OCI-LY7 (cell line): ENCODE results near the gene ZNF177. TPM values are rescaled to one million over a fixed set of nuclear protein-coding genes. Genes with fewer than 3 reads are reported as not detected.

ENCODE experiments used
- BruUV-seq: library from RNA; stranded (reverse); fragments of 400-500 nt; replicated peaks from 2 replicates; lab custom pipeline; 2021; lab: Mats Ljungman, UMichigan
- CTCF ChIA-PET: fragments of 300-600 bp; sonication (Branson Sonifier 250); formaldehyde crosslinking; loops from one replicate; lab custom pipeline; 2022; ENCODE audit warnings: antibody characterized with exemption; ENCODE audit not compliant: unreplicated experiment; lab: Charles Lee
- POLR2A ChIA-PET: fragments of 300-600 bp; sonication (Branson Sonifier 250); formaldehyde crosslinking; loops from one replicate; lab custom pipeline; 2022; ENCODE audit warnings: antibody characterized with exemption; lab: Charles Lee
- DNase-seq: peaks from one replicate; pipeline ENCODE4 v3.0.0-alpha.2; 2015; ENCODE audit warnings: low spot score
- H2AFZ ChIP-seq: fragments of 200-600 bp; sonication (generic), shearing (Covaris generic); 2 replicates; pipeline ENCODE4 v1.6.1; 2014; ENCODE audit warnings: mild to moderate bottlenecking, antibody characterized with exemption, low read length, moderate library complexity
- H3K27ac ChIP-seq: fragments of 200-600 bp; sonication (generic); 2 replicates; pipeline ENCODE4 v1.5.1; 2014; ENCODE audit warnings: mixed run types, low read depth, mild to moderate bottlenecking, moderate library complexity, low read length, inconsistent platforms; ENCODE audit not compliant: poor library complexity, severe bottlenecking
- H3K36me3 ChIP-seq: fragments of 200-600 bp; sonication (generic); 2 replicates; pipeline ENCODE4 v1.6.1; 2014; ENCODE audit warnings: mild to moderate bottlenecking, antibody characterized with exemption, low read length, moderate library complexity, mixed read lengths; ENCODE audit not compliant: insufficient read depth
- H3K4me1 ChIP-seq: fragments of 200-600 bp; sonication (generic); 2 replicates; pipeline ENCODE4 v1.5.1; 2014; ENCODE audit warnings: mild to moderate bottlenecking, low read length; ENCODE audit not compliant: insufficient read depth, poor library complexity, severe bottlenecking
- H3K4me2 ChIP-seq: fragments of 200-600 bp; sonication (generic); 2 replicates; pipeline ENCODE4 v1.6.1; 2014; ENCODE audit warnings: mild to moderate bottlenecking, low read length
- H3K4me3 ChIP-seq: fragments of 200-600 bp; sonication (generic); 2 replicates; pipeline ENCODE4 v1.5.1; 2014; ENCODE audit warnings: mild to moderate bottlenecking, low read depth, low read length; ENCODE audit not compliant: poor library complexity, severe bottlenecking
- H3K79me2 ChIP-seq: fragments of 200-600 bp; sonication (generic); 2 replicates; pipeline ENCODE4 v1.6.1; 2016; ENCODE audit warnings: low read depth, mild to moderate bottlenecking, low read length, moderate library complexity, mixed read lengths; ENCODE audit not compliant: insufficient read depth
- H3K9me2 ChIP-seq: fragments of 200-600 bp; sonication (generic); 2 replicates; pipeline ENCODE4 v1.6.1; 2016; ENCODE audit warnings: mild to moderate bottlenecking, low read length, mixed read lengths; ENCODE audit not compliant: insufficient read depth
- H3K9me3 ChIP-seq: fragments of 200-600 bp; sonication (generic); 2 replicates; pipeline ENCODE4 v1.6.1; 2014; ENCODE audit warnings: mild to moderate bottlenecking, mixed run types, low read length, mixed read lengths
- H4K20me1 ChIP-seq: fragments of 200-600 bp; sonication (generic); 2 replicates; pipeline ENCODE4 v1.6.1; 2014; ENCODE audit warnings: mild to moderate bottlenecking, antibody characterized with exemption, low read length, moderate library complexity, mixed read lengths; ENCODE audit not compliant: insufficient read depth
- EZH2phosphoT487 ChIP-seq: fragments of 200-600 bp; sonication (generic); IDR thresholded peaks from 2 replicates; pipeline ENCODE4 v1.6.1; 2018; ENCODE audit warnings: low read depth, borderline replicate concordance, mild to moderate bottlenecking, mixed run types, antibody characterized with exemption, low read length, moderate library complexity, mixed read lengths
- intact Hi-C: fragments of 100-400 bp; cut with micrococcal nuclease; formaldehyde crosslinking; loops from one replicate; pipeline ENCODE4 v1.10.0; 2022; ENCODE audit not compliant: unreplicated experiment
- total RNA-seq, 2 experiments: library from RNA; depleted of rRNA in 1 of 2; stranded (reverse); fragments of >200 nt in 1 of 2; shearing (Covaris generic) in 1 of 2; gene quantifications; 2 replicates each; pipeline ENCODE4 v1.2.3, GENCODE V29; 2014 to 2022
- TF ChIP-seq, protein P1 (sequence below): fragments of 200-600 bp; sonication (generic); conservative IDR thresholded peaks from 2 replicates; pipeline ENCODE4 v1.5.1; 2014; ENCODE audit warnings: mild to moderate bottlenecking, antibody characterized with exemption, low read length, moderate library complexity, mixed read lengths

The ZNF177 gene
- total RNA-seq, 2 experiments from 2014 or later = 2.4 to 2.8 TPM

DNA sequence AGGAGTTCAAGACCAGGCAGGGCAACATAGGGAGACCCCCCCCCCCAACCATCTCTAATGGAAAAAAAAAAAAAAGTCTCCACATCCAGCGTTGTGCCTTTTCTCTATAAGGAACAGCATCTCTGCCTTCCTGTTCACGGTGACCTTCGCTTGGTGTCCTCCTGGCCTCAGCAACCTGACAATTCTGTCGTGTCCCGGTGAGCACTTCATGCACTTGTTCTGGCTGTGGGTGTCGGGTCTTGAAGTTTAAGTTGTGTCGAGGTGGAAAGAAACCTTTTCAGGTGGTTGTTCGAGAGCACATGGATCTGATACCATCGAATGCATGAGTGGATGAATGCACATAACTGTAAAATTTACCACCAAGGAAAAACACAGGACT lies 38.2 kb upstream of the ZNF177 start:
- intact Hi-C loops = loop anchor here (5.0 kb wide), 1 partner anchor 108 kb away; no protein-coding TSS in a partner anchor
- peaks cover 18% of the 10 kb centered on the region for H3K4me1 ChIP-seq
- peaks cover 23% of the 10 kb centered on the region for H3K36me3 ChIP-seq
- no TSS peak for BruUV-seq
- CTCF ChIA-PET = no interaction called here
- H3K79me2 ChIP-seq = peaks cover 13% of the 10 kb centered on the region; the same call in 1 of the 2 replicates
- peak overlapping the region; percentile 89 for H3K4me2 ChIP-seq
- H3K27ac ChIP-seq = peak overlapping the region; percentile 95
- POLR2A ChIA-PET = interaction anchor here (1.2 kb wide), 1 partner anchor 14 kb away, joined by 4 read pairs; no protein-coding TSS in a partner anchor
- H2AFZ ChIP-seq = peak overlapping the region; percentile 98
- peak; percentile 11 for DNase-seq
- no peaks in the 10 kb centered on the region for H4K20me1 ChIP-seq
- peaks cover 42% of the 10 kb centered on the region for H3K9me3 ChIP-seq
- no peaks in the 10 kb centered on the region for H3K9me2 ChIP-seq
- TF ChIP-seq, protein P1, sequence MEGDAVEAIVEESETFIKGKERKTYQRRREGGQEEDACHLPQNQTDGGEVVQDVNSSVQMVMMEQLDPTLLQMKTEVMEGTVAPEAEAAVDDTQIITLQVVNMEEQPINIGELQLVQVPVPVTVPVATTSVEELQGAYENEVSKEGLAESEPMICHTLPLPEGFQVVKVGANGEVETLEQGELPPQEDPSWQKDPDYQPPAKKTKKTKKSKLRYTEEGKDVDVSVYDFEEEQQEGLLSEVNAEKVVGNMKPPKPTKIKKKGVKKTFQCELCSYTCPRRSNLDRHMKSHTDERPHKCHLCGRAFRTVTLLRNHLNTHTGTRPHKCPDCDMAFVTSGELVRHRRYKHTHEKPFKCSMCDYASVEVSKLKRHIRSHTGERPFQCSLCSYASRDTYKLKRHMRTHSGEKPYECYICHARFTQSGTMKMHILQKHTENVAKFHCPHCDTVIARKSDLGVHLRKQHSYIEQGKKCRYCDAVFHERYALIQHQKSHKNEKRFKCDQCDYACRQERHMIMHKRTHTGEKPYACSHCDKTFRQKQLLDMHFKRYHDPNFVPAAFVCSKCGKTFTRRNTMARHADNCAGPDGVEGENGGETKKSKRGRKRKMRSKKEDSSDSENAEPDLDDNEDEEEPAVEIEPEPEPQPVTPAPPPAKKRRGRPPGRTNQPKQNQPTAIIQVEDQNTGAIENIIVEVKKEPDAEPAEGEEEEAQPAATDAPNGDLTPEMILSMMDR = no peak
- TF ChIP-seq EZH2phosphoT487 = no peak
- H3K4me3 ChIP-seq = peak overlapping the region; percentile 77

DNA sequence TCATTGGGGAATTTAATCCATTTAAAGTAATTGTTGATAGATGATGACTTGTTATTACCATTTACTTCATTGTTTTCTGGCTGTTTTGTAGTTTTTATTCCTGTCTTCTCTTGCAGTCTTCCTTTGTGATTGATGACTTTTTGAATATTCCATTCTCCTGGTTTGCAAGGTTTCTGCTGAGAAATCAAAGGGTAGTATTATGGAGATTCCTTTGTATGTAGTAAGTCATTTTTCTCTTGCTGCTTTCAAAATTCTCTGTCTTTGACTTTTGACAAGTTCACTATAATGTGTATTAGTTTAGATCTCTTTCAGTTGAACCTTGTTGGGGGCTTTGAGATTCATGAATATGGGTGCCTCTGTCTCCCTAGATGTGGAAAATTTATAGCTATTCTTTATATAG lies 32.8 kb upstream of the ZNF177 start:
- Histone ChIP-seq H3K79me2 (peaks cover 8% of the 10 kb centered on the region; the same call in 1 of the 2 replicates), H2AFZ (no peak overlapping the region), H4K20me1 (no peaks in the 10 kb centered on the region), H3K36me3 (peaks cover 67% of the 10 kb centered on the region), H3K27ac (no peak overlapping the region), H3K4me2 (no peak overlapping the region), H3K4me3 (no peak overlapping the region), H3K4me1 (peaks cover 1% of the 10 kb centered on the region), H3K9me2 (no peaks in the 10 kb centered on the region), H3K9me3 (peaks cover 72% of the 10 kb centered on the region)
- intact Hi-C loops = no loop called here
- CTCF ChIA-PET = no interaction called here
- DNase-seq = no peak
- TF ChIP-seq EZH2phosphoT487 = no peak
- POLR2A ChIA-PET = no interaction called here
- no TSS peak for BruUV-seq

DNA sequence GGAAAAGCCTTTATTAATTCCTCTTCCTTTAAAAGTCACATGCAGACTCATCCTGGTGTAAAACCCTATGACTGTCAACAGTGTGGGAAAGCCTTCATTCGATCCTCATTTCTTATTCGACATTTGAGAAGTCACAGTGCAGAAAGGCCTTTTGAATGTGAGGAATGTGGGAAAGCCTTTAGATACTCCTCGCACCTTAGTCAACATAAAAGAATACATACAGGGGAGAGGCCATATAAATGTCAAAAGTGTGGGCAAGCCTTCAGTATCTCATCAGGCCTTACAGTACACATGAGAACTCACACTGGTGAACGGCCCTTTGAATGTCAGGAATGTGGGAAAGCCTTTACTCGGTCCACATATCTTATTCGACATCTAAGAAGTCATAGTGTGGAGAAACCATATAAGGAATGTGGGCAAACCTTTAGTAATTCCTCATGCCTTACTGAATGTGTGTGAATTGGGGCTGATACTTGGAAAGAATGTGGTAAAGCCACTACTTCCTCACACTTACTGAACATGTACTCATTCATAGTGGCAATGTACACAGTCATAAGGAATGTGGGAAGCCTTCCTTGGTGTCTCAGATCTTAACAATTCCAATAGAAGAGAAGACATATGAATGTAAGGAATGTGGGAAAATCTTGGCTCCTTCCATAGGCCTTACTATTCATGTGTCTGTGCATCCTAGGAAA lies 20.1 kb upstream of the ZNF177 start:
- Histone ChIP-seq H3K9me3 (peaks cover 49% of the 10 kb centered on the region), H3K27ac (no peak overlapping the region), H3K4me3 (no peak overlapping the region), H2AFZ (no peak overlapping the region), H3K36me3 (peaks cover 60% of the 10 kb centered on the region), H3K4me1 (no peaks in the 10 kb centered on the region), H4K20me1 (no peaks in the 10 kb centered on the region), H3K79me2 (no peaks in the 10 kb centered on the region), H3K9me2 (no peaks in the 10 kb centered on the region), H3K4me2 (no peak overlapping the region)
- BruUV-seq = no TSS peak
- CTCF ChIA-PET = no interaction called here
- POLR2A ChIA-PET = interaction anchor here (1.1 kb wide), 1 partner anchor 14 kb away, joined by 7 read pairs; no protein-coding TSS in a partner anchor
- TF ChIP-seq, protein P1 = no peak
- no peak for TF ChIP-seq EZH2phosphoT487
- no peak for DNase-seq
- intact Hi-C loops = no loop called here
